SH-SY5Y (cell line): ENCODE data around the gene SLC39A11.

ENCODE experiments used
- GATA2 ChIP-seq: IDR thresholded peaks from 2 replicates; pipeline ENCODE4 v1.6.1; 2011; ENCODE audit warnings: mild to moderate bottlenecking, low read depth, low read length
- GATA3 ChIP-seq: IDR thresholded peaks from 2 replicates; pipeline ENCODE4 v1.6.1; 2011; ENCODE audit warnings: low read depth, mild to moderate bottlenecking, low read length, moderate library complexity

- TF ChIP-seq GATA2: no peak
- no peak for TF ChIP-seq GATA3
These were observed 476.0 kb downstream of the SLC39A11 start for GRCh38 chr17:72616447-72616846.
